GM21786 (cell line): ENCODE data around the gene ATMIN.

Source experiments
- ATAC-seq: cut with Tn5 transposase; IDR thresholded peaks from one replicate; pipeline ENCODE4 v1.9.1; 2021; ENCODE audit not compliant: unreplicated experiment

ATMIN gene

GRCh38 chr16:81066681-81067080 is 31.0 kb downstream of the ATMIN start:
- ATAC-seq: no peak

GRCh38 chr16:81067166-81067565 is 31.5 kb downstream of the ATMIN start:
- ATAC-seq: no peak

- no peak for ATAC-seq
Observed at GRCh38 chr16:81069063-81069462, 33.4 kb downstream of the ATMIN start.

GRCh38 chr16:81070979-81071378 is 35.3 kb downstream of the ATMIN start:
- ATAC-seq: no peak

GRCh38 chr16:81071805-81072204 is 36.2 kb downstream of the ATMIN start:
- ATAC-seq: no peak

- no peak for ATAC-seq
Observed at GRCh38 chr16:81073560-81074330, 38.1 kb downstream of the ATMIN start.

- ATAC-seq: peak; percentile 78
Observed at GRCh38 chr16:81076566-81077075, 41.0 kb downstream of the ATMIN start.

- peak; percentile 95 for ATAC-seq
Observed at GRCh38 chr16:81077076-81077940, 41.7 kb downstream of the ATMIN start, which contains the start of gene C16orf46. Gene C16orf46 (minus strand): TSS chr16:81077238. CDS start chr16:81063955, 13,283 bp downstream.

GRCh38 chr16:81080233-81080632 is 44.6 kb downstream of the ATMIN start:
- no peak for ATAC-seq

GRCh38 chr16:81081014-81081413 is 45.4 kb downstream of the ATMIN start:
- no peak for ATAC-seq

- ATAC-seq: no peak
Observed at GRCh38 chr16:81088836-81089235, 53.2 kb downstream of the ATMIN start.

- ATAC-seq: no peak
Observed at GRCh38 chr16:81094771-81095251, 59.2 kb downstream of the ATMIN start.

GRCh38 chr16:81095653-81095952 is 60.0 kb downstream of the ATMIN start:
- ATAC-seq: peak; percentile 5

- peak; percentile 97 for ATAC-seq
Observed at GRCh38 chr16:81095953-81096714, 60.5 kb downstream of the ATMIN start, which contains the start of gene GCSH. Gene GCSH (minus strand): TSS chr16:81096395. CDS start chr16:81096278, 117 bp downstream.

- no peak for ATAC-seq
Observed at GRCh38 chr16:81096715-81097208, 61.1 kb downstream of the ATMIN start.
